Measurements from ENCODE around the gene MCCD1. TPM values are rescaled to one million over a fixed set of nuclear protein-coding genes. Genes with fewer than 3 reads are reported as not detected.
"Not testable (repeated sequence)": the region's sequence is repeated elsewhere in the genome, so short reads cannot be mapped to it uniquely, and the experiment has no call there.

Gene MCCD1
- polyA plus RNA-seq, 1 experiment, result not detected

DNA sequence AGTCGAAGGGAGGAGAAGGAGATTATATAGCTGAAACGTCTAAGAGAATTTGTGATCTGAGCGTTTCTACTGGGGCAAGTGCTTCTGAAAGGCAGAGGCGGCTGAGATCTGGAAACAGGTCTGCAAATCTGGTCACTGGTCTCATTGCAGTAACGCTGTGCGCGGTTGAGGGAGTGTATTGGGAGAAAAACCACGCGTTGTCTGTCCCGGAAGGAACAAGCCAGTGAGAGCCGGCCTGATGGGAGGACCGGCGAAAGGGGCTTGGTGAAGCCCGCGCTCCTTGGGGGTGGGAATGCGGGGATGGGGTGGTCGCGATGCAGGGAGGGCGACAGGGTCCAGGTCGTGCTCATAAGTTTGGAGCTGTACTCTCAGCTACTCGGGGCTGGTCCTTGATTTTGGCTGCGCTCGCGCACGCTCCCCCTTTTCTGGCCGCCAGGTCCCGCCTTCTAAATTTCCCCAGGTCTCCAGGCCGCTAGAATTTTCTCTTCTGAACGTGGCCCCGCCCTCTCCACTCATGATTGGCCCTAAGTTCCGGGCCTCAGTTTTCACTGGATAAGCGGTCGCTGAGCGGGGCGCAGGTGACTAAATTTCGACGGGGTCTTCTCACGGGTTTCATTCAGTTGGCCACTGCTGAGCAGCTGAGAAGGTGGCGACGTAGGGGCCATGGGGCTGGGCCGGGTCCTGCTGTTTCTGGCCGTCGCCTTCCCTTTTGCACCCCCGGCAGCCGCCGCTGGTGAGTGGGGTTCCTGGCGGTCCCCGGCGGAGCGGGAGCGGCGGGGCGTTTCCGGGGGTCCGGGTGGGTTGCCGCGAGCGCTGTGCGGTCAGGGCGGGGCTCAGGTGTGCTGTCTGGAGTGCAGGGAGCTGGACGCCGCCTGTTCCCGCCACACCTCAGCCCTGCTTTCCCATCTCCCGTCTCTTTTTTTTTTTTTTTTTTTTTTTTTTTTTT is 31.0 kb upstream of the MCCD1 start, which contains the start of gene MICB:
TSS of gene MICB (plus strand) at position 615 of the 946 bp plus-strand sequence. CDS start at position 664, 49 bp downstream.
- TF ChIP-seq, protein P1, sequence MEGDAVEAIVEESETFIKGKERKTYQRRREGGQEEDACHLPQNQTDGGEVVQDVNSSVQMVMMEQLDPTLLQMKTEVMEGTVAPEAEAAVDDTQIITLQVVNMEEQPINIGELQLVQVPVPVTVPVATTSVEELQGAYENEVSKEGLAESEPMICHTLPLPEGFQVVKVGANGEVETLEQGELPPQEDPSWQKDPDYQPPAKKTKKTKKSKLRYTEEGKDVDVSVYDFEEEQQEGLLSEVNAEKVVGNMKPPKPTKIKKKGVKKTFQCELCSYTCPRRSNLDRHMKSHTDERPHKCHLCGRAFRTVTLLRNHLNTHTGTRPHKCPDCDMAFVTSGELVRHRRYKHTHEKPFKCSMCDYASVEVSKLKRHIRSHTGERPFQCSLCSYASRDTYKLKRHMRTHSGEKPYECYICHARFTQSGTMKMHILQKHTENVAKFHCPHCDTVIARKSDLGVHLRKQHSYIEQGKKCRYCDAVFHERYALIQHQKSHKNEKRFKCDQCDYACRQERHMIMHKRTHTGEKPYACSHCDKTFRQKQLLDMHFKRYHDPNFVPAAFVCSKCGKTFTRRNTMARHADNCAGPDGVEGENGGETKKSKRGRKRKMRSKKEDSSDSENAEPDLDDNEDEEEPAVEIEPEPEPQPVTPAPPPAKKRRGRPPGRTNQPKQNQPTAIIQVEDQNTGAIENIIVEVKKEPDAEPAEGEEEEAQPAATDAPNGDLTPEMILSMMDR (IDR thresholded peaks at IDR 0.05; ENCODE audit: low read depth, low read length), result no peak
- no peaks in the 10 kb centered on the region for H3K27me3 ChIP-seq (ENCODE audit: control insufficient read depth, insufficient read depth, low read length)
- peak within 1 kb of the TSS; percentile 71 for H3K4me3 ChIP-seq (ENCODE audit: low read depth, low read length)
- ChIA-PET CTCF (interaction anchor here (1.5 kb wide), 1 partner anchor 100 kb away, joined by 6 read pairs; no protein-coding TSS in a partner anchor), POLR2A (interaction anchor here (0.7 to 1.6 kb wide), 3 partner anchors 19 to 852 kb away, joined by 4 to 11 read pairs (median 6); partner anchors contain the start of gene DDX39B)
- no peaks in the 10 kb centered on the region for H3K9me3 ChIP-seq (ENCODE audit: control insufficient read depth, insufficient read depth, low read length)
- DNase-seq (ENCODE audit: low read depth, low spot score), result no peak
- peak within 1 kb of the TSS; percentile 3 for H3K27ac ChIP-seq (ENCODE audit: low read depth, low read length)

DNA sequence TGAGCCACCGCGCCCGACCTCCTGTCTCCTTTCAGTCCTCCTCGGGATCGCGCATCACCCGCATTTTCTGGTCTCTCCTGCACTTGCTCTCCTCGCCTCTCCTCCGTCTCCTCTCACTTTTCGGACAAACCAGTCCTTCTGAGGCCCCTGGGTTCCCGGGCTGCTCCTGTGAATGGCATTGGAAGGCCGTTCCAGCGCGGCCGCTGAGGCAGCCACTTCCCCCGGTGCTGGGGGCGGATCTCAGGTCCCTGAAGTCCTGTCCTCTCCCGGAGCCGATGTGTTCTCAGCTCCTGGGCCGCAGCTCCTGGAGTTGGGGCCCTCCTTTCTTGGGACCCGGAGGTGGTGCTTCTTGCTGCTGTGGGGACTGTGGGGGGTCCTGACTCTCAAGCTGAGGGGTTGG is 30.0 kb upstream of the MCCD1 start:
- no peak overlapping the region for H3K27ac ChIP-seq (ENCODE audit: low read depth, low read length)
- POLR2A ChIA-PET, result interaction anchor here (0.7 kb wide), 1 partner anchor 853 kb away, joined by 11 read pairs; no protein-coding TSS in a partner anchor
- H3K27me3 ChIP-seq (ENCODE audit: control insufficient read depth, insufficient read depth, low read length), result no peaks in the 10 kb centered on the region
- CTCF ChIA-PET, result no interaction called here
- no peak for DNase-seq (ENCODE audit: low read depth, low spot score)
- H3K9me3 ChIP-seq (ENCODE audit: control insufficient read depth, insufficient read depth, low read length), result no peaks in the 10 kb centered on the region
- TF ChIP-seq, protein P1 (IDR thresholded peaks at IDR 0.05; ENCODE audit: low read depth, low read length), result no peak
- H3K4me3 ChIP-seq (ENCODE audit: low read depth, low read length), result peak overlapping the region; percentile 50

DNA sequence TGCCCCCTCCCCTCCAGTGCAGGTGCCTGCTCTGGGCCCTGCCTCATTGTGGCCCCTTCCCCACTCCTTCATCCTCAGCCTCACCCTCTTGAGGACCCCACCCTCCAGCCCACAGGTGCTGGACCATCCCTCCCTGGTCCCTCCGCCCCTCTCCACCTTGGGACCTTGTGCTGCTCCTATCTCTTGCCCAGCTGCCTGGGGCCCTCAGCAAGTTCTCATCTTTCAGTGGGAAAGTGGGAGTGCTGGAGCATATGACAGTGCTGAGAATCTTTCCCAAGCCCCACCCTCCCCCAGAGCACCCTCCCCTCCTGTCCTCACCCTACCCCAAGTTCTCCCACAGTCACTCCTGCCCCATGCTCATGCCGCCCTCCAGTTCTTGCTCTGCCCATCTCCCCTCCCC is 29.1 kb upstream of the MCCD1 start:
- H3K9me3 ChIP-seq (ENCODE audit: control insufficient read depth, insufficient read depth, low read length); H3K27me3 ChIP-seq (ENCODE audit: control insufficient read depth, insufficient read depth, low read length); DNase-seq (ENCODE audit: low read depth, low spot score); CTCF ChIA-PET; H3K27ac ChIP-seq (ENCODE audit: low read depth, low read length); H3K4me3 ChIP-seq (ENCODE audit: low read depth, low read length); POLR2A ChIA-PET: not testable (repeated sequence)

DNA sequence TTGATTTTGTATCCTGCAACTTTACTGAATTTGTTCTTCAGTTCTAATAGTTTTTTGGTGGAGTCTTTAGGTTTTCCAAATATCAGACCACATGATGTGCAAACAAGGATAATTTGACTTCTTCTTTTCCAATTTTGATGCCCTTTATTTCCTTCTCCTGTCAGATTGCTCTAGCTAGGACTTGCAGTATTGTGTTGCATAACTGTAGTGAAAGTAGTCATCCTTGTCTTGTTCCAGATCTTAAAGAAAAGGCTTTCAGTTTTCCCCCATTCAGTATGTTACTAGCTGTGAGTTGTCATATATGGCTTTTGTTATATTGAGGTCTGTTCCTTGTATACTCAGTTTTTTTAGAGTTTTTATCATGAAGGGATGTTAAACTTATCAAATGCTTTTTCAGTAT is 26.2 kb upstream of the MCCD1 start:
- no peak overlapping the region for H3K4me3 ChIP-seq (ENCODE audit: low read depth, low read length)
- ChIA-PET CTCF (interaction anchor here (1.3 kb wide), 1 partner anchor 10 kb away, joined by 3 read pairs; no protein-coding TSS in a partner anchor), POLR2A (no interaction called here)
- TF ChIP-seq, protein P1 (IDR thresholded peaks at IDR 0.05; ENCODE audit: low read depth, low read length), result no peak
- no peaks in the 10 kb centered on the region for H3K9me3 ChIP-seq (ENCODE audit: control insufficient read depth, insufficient read depth, low read length)
- H3K27ac ChIP-seq (ENCODE audit: low read depth, low read length), result no peak overlapping the region
- no peaks in the 10 kb centered on the region for H3K27me3 ChIP-seq (ENCODE audit: control insufficient read depth, insufficient read depth, low read length)
- DNase-seq (ENCODE audit: low read depth, low spot score), result no peak

DNA sequence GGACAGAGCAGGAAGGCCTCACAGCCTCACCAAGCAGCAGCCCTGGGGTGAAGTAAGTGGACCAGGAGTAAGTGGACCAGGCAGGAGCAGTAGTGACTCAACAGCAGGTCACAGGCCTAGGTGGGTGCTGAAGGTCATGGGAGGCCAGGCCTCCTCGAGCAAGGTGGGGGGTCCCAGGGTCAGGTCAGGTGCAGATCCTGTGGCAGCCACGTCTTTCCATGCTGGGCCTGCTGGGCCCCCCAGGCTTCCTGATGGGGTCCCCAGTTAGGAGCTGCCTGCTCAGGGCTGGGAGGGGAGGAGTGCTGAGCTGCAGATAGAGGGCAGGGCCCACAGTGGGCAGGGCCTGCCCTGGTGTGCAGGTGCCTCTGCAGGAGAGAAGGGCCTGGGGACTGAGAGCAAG is 19.7 kb upstream of the MCCD1 start:
- H3K27ac ChIP-seq (ENCODE audit: low read depth, low read length); CTCF ChIA-PET; POLR2A ChIA-PET; H3K27me3 ChIP-seq (ENCODE audit: control insufficient read depth, insufficient read depth, low read length); H3K9me3 ChIP-seq (ENCODE audit: control insufficient read depth, insufficient read depth, low read length); H3K4me3 ChIP-seq (ENCODE audit: low read depth, low read length); DNase-seq (ENCODE audit: low read depth, low spot score): not testable (repeated sequence)

DNA sequence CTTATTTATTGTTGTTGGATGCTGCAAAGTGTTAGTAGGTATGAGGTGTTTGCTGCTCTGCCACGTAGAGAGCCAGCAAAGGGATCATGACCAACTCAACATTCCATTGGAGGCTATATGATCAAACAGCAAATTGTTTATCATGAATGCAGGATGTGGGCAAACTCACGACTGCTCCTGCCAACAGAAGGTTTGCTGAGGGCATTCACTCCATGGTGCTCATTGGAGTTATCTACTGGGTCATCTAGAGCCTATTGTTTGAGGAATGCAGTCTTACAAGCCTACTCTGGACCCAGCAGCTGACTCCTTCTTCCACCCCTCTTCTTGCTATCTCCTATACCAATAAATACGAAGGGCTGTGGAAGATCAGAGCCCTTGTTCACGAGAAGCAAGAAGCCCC is 18.8 kb upstream of the MCCD1 start:
- no peak for DNase-seq (ENCODE audit: low read depth, low spot score)
- ChIA-PET CTCF (no interaction called here), POLR2A (no interaction called here)
- H3K9me3 ChIP-seq (ENCODE audit: control insufficient read depth, insufficient read depth, low read length), result peaks cover 3% of the 10 kb centered on the region
- H3K27me3 ChIP-seq (ENCODE audit: control insufficient read depth, insufficient read depth, low read length), result no peaks in the 10 kb centered on the region
- TF ChIP-seq, protein P1 (IDR thresholded peaks at IDR 0.05; ENCODE audit: low read depth, low read length), result no peak
- H3K27ac ChIP-seq (ENCODE audit: low read depth, low read length), result no peak overlapping the region
- no peak overlapping the region for H3K4me3 ChIP-seq (ENCODE audit: low read depth, low read length)
